GM12874 (cell line): Measurements from ENCODE around the gene NLK.

Source experiments
- TF ChIP-seq, protein P1 (sequence below): IDR thresholded peaks from 2 replicates; pipeline ENCODE4 v1.5.1; 2011; ENCODE audit warnings: low read depth, mild to moderate bottlenecking, control low read depth, low read length, moderate library complexity; ENCODE audit not compliant: insufficient read depth

Gene NLK

DNA sequence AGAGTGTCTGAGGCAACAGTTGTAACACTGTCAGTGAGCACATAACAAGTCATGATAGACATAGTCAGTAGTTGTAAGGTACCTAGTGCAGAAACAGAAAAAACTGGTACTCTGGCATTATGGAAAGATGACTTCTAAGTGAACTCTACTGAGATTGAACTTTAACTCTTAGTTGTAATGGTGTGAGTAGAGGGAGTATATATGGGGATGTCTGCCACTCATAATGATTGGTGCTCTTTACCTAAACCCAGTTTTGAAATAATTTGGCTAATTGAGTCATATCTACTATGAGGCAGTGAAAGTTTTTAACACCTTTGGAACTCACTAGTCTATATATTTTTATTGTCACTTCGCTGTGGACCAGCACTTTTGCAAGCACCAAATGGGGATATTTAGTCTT lies 6.6 kb downstream of the NLK start:
- TF ChIP-seq, protein P1, sequence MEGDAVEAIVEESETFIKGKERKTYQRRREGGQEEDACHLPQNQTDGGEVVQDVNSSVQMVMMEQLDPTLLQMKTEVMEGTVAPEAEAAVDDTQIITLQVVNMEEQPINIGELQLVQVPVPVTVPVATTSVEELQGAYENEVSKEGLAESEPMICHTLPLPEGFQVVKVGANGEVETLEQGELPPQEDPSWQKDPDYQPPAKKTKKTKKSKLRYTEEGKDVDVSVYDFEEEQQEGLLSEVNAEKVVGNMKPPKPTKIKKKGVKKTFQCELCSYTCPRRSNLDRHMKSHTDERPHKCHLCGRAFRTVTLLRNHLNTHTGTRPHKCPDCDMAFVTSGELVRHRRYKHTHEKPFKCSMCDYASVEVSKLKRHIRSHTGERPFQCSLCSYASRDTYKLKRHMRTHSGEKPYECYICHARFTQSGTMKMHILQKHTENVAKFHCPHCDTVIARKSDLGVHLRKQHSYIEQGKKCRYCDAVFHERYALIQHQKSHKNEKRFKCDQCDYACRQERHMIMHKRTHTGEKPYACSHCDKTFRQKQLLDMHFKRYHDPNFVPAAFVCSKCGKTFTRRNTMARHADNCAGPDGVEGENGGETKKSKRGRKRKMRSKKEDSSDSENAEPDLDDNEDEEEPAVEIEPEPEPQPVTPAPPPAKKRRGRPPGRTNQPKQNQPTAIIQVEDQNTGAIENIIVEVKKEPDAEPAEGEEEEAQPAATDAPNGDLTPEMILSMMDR, result no peak

DNA sequence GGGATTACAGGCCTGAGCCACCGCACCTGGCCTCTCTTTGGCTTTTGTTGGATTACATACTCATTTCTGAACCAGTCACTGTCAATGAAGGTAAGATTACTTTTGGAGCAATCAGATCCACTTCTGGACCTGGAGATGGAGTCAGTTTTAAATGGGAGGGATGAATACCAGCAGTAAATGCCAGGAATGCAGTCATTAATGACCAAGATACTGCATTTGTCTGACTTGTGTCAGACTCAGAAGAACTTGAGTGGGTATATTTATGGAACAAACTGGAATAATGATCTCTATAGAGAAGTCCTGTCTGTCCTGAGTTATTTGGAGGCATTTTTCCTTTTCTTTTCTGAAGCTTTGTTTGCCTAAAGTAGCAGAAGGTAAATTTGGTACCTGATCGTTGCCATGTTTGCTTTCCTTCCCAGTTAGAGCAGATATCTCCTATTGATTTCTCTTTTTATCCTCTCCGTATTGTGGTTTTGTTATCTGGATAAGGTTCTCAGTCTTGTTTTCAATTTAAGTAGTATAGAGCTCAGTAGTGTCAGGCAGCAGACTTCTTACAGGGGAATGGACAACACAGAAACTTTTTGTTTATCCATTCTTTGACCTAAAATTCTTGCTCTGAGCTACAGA lies 10.7 kb downstream of the NLK start:
- TF ChIP-seq, protein P1, result no peak

DNA sequence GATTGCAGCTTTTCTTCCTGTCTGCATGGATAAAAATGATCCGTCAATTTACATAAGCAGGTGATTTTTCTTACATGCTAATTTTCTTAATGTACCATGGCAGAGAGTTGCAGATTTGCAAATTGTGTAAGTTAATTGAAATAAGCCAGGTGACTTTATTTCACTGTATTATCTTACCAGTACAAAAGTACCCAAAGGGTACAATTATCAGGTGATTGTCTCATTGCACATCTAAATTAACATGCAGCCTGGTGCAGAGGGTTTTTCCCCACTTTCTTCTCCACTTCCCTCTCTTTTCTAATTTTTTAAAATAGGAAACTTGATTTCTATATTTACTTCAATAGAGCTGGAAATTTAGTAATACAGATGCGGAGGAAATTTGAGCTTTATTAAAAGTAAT lies 11.2 kb downstream of the NLK start:
- TF ChIP-seq, protein P1, result no peak

DNA sequence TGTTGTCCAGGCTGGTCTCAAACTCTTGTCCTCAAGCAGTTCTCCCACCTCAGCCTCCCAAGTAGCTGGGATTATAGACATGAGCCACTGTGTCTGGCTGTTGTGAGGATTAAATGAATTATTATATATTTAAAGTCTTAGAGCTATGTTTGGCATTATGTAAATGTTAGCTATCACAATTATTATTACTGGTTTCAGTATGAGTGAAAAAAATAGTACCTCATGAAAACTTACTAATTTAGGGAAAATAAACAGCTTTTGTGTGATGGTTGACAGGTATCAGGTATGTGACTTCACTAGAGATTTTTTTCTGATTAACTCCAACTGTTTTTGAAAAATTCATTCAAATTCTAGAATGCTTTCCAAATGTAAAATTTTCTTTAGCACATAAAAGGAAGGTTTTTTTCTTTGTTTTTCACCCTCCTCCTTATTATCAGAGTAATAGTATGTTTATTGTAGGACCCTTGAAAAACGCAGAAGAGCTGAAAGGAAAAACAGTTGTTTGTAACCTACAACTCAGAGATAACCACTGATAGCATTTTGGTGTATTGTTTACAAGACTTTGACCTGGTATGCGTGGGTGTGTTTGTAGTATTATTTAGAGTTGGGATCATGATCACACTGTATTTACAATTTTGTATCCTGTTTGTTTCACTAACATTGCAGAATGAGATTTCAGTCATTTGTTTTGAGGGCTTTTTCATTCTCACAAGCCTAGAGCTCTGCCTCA lies 13.2 kb downstream of the NLK start:
- TF ChIP-seq, protein P1, result no peak

GRCh38 chr17:28056276-28056620 lies 13.8 kb downstream of the NLK start:
- TF ChIP-seq, protein P1, result no peak

GRCh38 chr17:28057731-28058246 lies 15.3 kb downstream of the NLK start:
- TF ChIP-seq, protein P1, result no peak

DNA sequence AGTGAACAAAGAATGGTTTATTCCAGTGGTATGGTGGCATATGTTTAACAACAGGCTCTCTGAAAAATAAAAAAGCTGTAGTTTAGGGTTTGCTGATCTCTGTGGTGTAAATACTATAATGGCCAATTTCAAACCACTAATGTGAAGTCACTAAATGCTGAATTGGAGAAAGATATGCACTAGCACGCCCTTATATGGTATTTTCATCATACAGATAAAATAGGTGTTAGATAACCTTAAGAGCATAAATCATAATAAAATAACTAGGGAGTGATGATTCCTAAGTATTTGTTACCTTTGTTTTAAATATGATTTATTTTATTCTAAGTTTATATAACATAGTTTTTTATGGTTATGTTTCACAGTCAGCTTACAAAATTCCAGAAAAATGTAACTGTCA lies 17.2 kb downstream of the NLK start:
- TF ChIP-seq, protein P1, result no peak
